PFSK-1 (cell line): Measurements from ENCODE around the gene REEP5.

Experiments
- POLR2AphosphoS5 ChIP-seq: IDR thresholded peaks from 2 replicates; pipeline ENCODE4 v1.6.1; 2012; ENCODE audit warnings: low read depth, mild to moderate bottlenecking, control low read depth, low read length, moderate library complexity
- REST ChIP-seq, 2 experiments: IDR thresholded peaks; 2 replicates each; pipeline versions ENCODE4 v1.6.1 to v1.8.0; 2011 to 2012; ENCODE audit warnings: low read depth in 2 of 2, low read length in 2 of 2, control low read depth in 1 of 2, inconsistent platforms in 1 of 2, mild to moderate bottlenecking in 1 of 2, moderate library complexity in 1 of 2; ENCODE audit not compliant: insufficient read depth in 1 of 2
- SIN3A ChIP-seq: IDR thresholded peaks from 2 replicates; pipeline ENCODE4 v1.6.1; 2012; ENCODE audit warnings: mild to moderate bottlenecking, low read length, moderate library complexity, borderline replicate concordance; ENCODE audit not compliant: insufficient read depth
- TAF1 ChIP-seq: IDR thresholded peaks from 2 replicates; pipeline ENCODE4 v1.6.1; 2012; ENCODE audit warnings: low read length, control low read depth, borderline replicate concordance; ENCODE audit not compliant: insufficient read depth

- TF ChIP-seq POLR2AphosphoS5 = no peak
- no peak for TF ChIP-seq TAF1
- no peak for TF ChIP-seq REST (IDR thresholded peaks at IDR 0.05; ENCODE audit: insufficient read depth in 1 of 2, low read depth in 2 of 2, low read length in 2 of 2)
- no peak for TF ChIP-seq SIN3A
These were observed 43.8 kb upstream of the REEP5 start for GRCh38 chr5:112965733-112966306.
